Heart right ventricle (tissue), 16 donors: ENCODE data around the gene ZNF44. TPM values are rescaled to one million over a fixed set of nuclear protein-coding genes. Genes with fewer than 3 reads are reported as not detected.

Experiments used
- ATAC-seq, 8 donors: fragments of 200-7000 bp; cut with Tn5 transposase; one replicate each; pipeline ENCODE4 v1.9.1; 2020; ENCODE audit warnings: mild to moderate bottlenecking in 8 of 8, moderate library complexity in 8 of 8, moderate number of reproducible peaks in 1 of 8
- DNase-seq, 2 donors: peaks; one replicate each; pipeline ENCODE4 v3.0.0-alpha.2; 2020
- H3K27ac ChIP-seq, 10 donors: fragments of 200-600 bp; sonication (generic) in 2 of 10; one replicate each; pipeline versions ENCODE4 v1.5.0 to v1.8.0; 2020 to 2022; ENCODE audit warnings: mild to moderate bottlenecking in 3 of 10
- H3K27me3 ChIP-seq, 7 donors: fragments of 200-600 bp; one replicate each; pipeline ENCODE4 v1.8.0; 2021 to 2022; ENCODE audit warnings: mild to moderate bottlenecking in 2 of 7
- H3K36me3 ChIP-seq, 9 donors: fragments of 200-600 bp; sonication (generic) in 1 of 9; one replicate each; pipeline versions ENCODE4 v1.5.0 to v1.8.0; 2020 to 2022; ENCODE audit warnings: mild to moderate bottlenecking in 2 of 9
- H3K4me1 ChIP-seq, 9 donors: fragments of 200-600 bp; sonication (generic) in 1 of 9; one replicate each; pipeline versions ENCODE4 v1.5.0 to v1.8.0; 2020 to 2022; ENCODE audit warnings: mild to moderate bottlenecking in 4 of 9
- H3K4me3 ChIP-seq, 10 donors: fragments of 200-600 bp; sonication (generic) in 2 of 10; one replicate each; pipeline versions ENCODE4 v1.5.0 to v1.8.0; 2020 to 2022; ENCODE audit warnings: mild to moderate bottlenecking in 7 of 10, moderate library complexity in 2 of 10
- H3K9me3 ChIP-seq, 11 donors: fragments of 200-600 bp in 10 of 11; sonication (generic) in 2 of 11; one replicate each; pipeline versions ENCODE4 v1.5.0 to v1.8.0; 2013 to 2022; ENCODE audit warnings: mild to moderate bottlenecking in 2 of 11, control low read depth in 1 of 11, moderate library complexity in 1 of 11
- WGBS, 2 donors: extraction: QIAGEN DNeasy Blood & Tissue Kit; methylation state at CpG; one replicate each; pipeline ENCODE4 v1.1.7; 2013; ENCODE audit warnings: inconsistent platforms in 1 of 2; 5-methylcytosine and 5-hydroxymethylcytosine counted together
- intact Hi-C, 10 donors: fragments of 100-400 bp; cut with DNase I; formaldehyde crosslinking; loops; one replicate each; pipeline versions ENCODE4 v1.11.1 to v1.14.2; 2022
- polyA plus RNA-seq, 2 donors: library from polyadenylated mRNA; stranded (reverse); fragments of 200-250 nt; gene quantifications; one replicate each; pipeline ENCODE4 v1.2.3, GENCODE V29; 2013
- total RNA-seq, 10 donors: library from RNA; stranded (reverse); fragmentation: NEBNext Ultra II Directional in 3 of 10; extraction: Animal tissue kit (Norgen Biotek cat#: 25700) in 3 of 10; gene quantifications; one replicate each; pipeline versions ENCODE4 v1.2.1 to v1.2.4, GENCODE V29; 2021 to 2023
- TF ChIP-seq, protein P1 (sequence below), 9 donors: fragments of 200-600 bp; sonication (generic) in 2 of 9; IDR thresholded peaks; one replicate each; pipeline versions ENCODE4 v1.5.0 to v1.8.0; 2021 to 2022; ENCODE audit warnings: antibody characterized with exemption in 9 of 9, mild to moderate bottlenecking in 5 of 9, moderate library complexity in 1 of 9
- donor health status: Arrhythmogenic right ventricular cardiomyopathy.
- donor health status: ischemic (EF 13 %, LVEDD 7.1; RV severe dilation, severe dysfunction).
- donor health status: healthy with polysubstance abuse.
- donor health status: DM: no; HTN: yes; CAD: no.
- donor health status: DM: no; HTN: no; CAD: no.
- donor health status: ischemic (EF 25% LVEDD 6.9; RV normal size, moderate dysfunction).
- donor health status: ischemic (EF 25% LVEDD 5.7; RV mildly dilated, moderate dysfunction).
- donor health status: healthy.
- donor health status: DM: yes; HTN: yes; CAD: no.
- donor health status: Ischemic cardiomyopathy.
- donor health status: ischemic (EF 35%, LVEDD 5.7; RV mildly dilated, moderate dysfunction).
- donor health status: nonischemic (EF 11% LVEDD 7.7; RV severe dilation, severe dysfunction).
- donor health status: DM: yes; HTN: yes; CAD: no.
- donor health status: PGD.
- donor health status: ischemic (EF 29% LVEDD 5.4; RV normal size, mild dysfunction).
- donor health status: nonischemic (EF 23%, LVEDD 6.1; RV moderate dilation, normal function).

The ZNF44 gene
- total and polyA plus RNA-seq, 12 donors: 6.3 to 16.1 (median 10.4) TPM

- no peaks in the 10 kb centered on the region for H3K27me3 ChIP-seq
- DNase-seq (no peak), ATAC-seq (peak in 2 of 8 donors; percentile 31 to 59)
- H3K9me3 ChIP-seq: peaks cover 0 to 98% (median 10%) of the 10 kb centered on the region in 11 donors
- WGBS, 2 donors: 72 to 73% methylated on average over 45 to 46 of the region's 46 CpGs
- intact Hi-C loops: no loop called here
- no peak overlapping the region for H3K4me3 ChIP-seq
- TF ChIP-seq, protein P1, sequence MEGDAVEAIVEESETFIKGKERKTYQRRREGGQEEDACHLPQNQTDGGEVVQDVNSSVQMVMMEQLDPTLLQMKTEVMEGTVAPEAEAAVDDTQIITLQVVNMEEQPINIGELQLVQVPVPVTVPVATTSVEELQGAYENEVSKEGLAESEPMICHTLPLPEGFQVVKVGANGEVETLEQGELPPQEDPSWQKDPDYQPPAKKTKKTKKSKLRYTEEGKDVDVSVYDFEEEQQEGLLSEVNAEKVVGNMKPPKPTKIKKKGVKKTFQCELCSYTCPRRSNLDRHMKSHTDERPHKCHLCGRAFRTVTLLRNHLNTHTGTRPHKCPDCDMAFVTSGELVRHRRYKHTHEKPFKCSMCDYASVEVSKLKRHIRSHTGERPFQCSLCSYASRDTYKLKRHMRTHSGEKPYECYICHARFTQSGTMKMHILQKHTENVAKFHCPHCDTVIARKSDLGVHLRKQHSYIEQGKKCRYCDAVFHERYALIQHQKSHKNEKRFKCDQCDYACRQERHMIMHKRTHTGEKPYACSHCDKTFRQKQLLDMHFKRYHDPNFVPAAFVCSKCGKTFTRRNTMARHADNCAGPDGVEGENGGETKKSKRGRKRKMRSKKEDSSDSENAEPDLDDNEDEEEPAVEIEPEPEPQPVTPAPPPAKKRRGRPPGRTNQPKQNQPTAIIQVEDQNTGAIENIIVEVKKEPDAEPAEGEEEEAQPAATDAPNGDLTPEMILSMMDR (IDR thresholded peaks at IDR 0.05): no peak
- H3K36me3 ChIP-seq: peaks cover 0 to 25% (median 10%) of the 10 kb centered on the region in 9 donors
- H3K27ac ChIP-seq: no peak overlapping the region
- H3K4me1 ChIP-seq: no peaks in the 10 kb centered on the region
Observed at GRCh38 chr19:12265921-12266704, 28.6 kb downstream of the ZNF44 start.

DNA sequence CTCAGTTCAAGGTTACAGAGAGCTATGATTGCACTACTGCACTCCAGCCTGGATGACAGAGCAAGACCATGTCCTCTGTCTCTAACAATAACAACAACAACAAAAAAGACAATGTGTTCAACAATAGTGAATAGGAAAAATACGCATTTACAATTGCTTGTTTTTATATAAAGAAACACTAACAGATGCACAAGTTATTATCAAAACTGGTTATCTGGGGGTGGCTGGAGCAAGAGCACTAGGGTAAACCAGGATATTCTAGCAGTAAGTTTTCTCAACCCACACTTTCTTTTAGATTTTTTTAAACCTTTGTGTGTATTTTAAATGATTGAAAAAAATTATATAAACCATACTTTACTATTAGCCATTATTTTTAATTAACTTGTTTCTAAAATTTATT lies 33.1 kb downstream of the ZNF44 start:
- DNase-seq: no peak
- H3K27me3 ChIP-seq: no peaks in the 10 kb centered on the region
- H3K9me3 ChIP-seq: peaks cover 0 to 99% (median 3%) of the 10 kb centered on the region in 11 donors
- H3K4me3 ChIP-seq: no peak overlapping the region
- TF ChIP-seq, protein P1 (IDR thresholded peaks at IDR 0.05): no peak
- 92 to 100% methylated on average over 1 of the region's 1 CpG for WGBS, 2 donors
- H3K27ac ChIP-seq: no peak overlapping the region
- ATAC-seq: no peak
- intact Hi-C loops: no loop called here
- no peaks in the 10 kb centered on the region for H3K36me3 ChIP-seq
- H3K4me1 ChIP-seq: no peaks in the 10 kb centered on the region

GRCh38 chr19:12260861-12261260 lies 33.8 kb downstream of the ZNF44 start:
- Histone ChIP-seq H3K27me3 (no peaks in the 10 kb centered on the region), H3K4me1 (no peaks in the 10 kb centered on the region), H3K4me3 (no peak overlapping the region), H3K36me3 (no peaks in the 10 kb centered on the region), H3K27ac (no peak overlapping the region), H3K9me3 (peaks cover 0 to 99% (median under 1%) of the 10 kb centered on the region in 11 donors)
- TF ChIP-seq, protein P1 (IDR thresholded peaks at IDR 0.05): no peak
- no peak for DNase-seq
- ATAC-seq: no peak
- intact Hi-C loops: no loop called here
- 91 to 94% methylated on average over 3 of the region's 3 CpGs for WGBS, 2 donors

- Histone ChIP-seq H3K27ac (no peak overlapping the region), H3K36me3 (no peaks in the 10 kb centered on the region), H3K4me3 (no peak overlapping the region), H3K4me1 (no peaks in the 10 kb centered on the region), H3K9me3 (peaks cover 0 to 98% (median 0%) of the 10 kb centered on the region in 11 donors), H3K27me3 (no peaks in the 10 kb centered on the region)
- no peak for DNase-seq
- intact Hi-C loops: no loop called here
- TF ChIP-seq, protein P1 (IDR thresholded peaks at IDR 0.05): no peak
- 96 to 97% methylated on average over 23 of the region's 23 CpGs for WGBS, 2 donors
- ATAC-seq: no peak
Observed at GRCh38 chr19:12260236-12260635, 34.4 kb downstream of the ZNF44 start.
